Inflammatory macrophage treated with lipopolysaccharide for 4 hours (primary cell): Measurements from ENCODE around the gene TRUB1.
A peak's percentile ranks its signal among the peaks of the same experiment; 100 is the strongest.
"Not testable (repeated sequence)": the region's sequence is repeated elsewhere in the genome, so short reads cannot be mapped to it uniquely, and the experiment has no call there.

Source experiments
- DNase-seq: peaks from one replicate; pipeline ENCODE4 v3.0.0-alpha.2; 2020

Gene TRUB1

DNA sequence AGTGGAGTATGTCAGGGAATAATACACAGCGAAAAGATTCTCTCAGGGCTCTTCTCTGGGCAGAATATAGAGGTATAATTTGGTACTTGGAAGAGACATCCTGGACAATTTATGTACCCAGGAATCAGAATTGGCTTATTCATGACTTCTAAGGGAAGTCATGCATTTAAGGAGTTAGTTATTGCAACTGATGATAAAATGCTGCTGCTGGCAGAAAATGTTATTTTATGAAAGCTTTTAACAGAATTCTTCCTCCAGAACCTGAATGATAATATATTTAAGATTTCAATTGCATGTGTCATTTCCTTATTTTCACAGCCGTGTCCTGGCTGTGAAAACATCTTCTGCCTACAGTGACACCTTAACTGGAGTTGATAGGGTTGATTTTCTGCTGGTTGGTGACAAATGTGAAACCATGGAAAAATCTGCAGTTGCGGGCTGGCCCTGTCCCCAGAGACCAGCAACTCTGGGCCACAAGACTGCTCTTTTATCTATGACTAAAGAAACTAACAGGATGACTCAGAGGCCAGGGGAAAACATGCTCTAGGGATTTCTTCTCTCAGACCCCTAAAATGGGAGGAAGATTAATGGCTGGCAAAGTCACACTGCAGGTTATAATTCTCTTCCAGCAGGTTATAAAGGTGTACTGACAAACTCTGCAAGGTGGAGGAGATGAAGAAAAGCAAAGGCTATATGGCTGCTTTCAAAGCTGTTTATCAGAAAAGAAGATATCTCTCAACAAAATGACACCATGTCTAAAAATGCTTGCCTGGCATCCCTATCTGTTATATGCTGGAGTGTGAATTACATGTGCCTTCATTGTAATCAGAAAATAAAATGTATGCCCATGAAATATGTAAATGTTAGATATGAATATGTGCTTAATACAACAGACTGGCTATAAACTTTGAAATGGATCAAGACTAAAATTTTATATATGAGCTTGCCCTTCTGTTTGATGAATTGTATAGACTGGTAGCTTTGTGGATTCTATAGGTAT, 12.1 kb upstream of the TRUB1 start:
- no peak for DNase-seq

DNA sequence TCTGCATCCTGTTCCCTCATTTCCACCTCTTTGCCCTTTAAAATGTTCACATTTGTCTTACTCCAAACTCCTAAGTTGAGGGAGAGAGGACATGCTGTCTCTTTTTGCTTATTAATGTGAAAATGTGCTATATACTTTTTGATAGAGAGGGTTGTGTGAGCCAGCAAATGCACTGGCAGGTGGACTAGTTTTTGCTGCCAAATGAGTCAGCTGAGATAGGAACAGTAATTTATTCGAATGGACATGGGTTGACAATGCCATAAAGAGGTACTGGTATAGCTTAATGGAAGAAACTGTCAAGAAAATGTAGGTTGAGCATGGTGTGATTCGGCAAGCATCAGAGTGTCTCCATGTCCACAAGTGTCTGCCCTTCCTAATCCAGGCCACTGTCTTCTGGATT, 9.2 kb upstream of the TRUB1 start:
- DNase-seq: no peak

DNA sequence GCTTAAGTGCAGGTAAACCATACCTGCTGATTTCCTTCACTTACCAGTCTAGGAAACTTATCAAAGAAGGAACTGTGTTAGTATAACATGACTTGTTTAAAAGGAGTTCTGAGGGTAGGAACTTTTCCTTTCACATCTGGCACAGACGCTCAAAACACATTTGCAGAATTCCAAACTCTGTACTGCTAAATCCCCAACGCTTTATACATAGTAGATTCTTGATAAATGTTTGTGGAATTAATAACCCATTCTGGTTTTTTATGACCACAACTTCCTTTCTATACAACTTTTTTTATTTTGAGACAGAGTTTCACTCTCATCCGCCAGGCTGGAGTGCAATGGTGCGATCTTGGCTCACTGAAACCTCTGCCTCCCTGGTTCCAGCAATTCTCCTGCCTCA, 7.7 kb upstream of the TRUB1 start:
- no peak for DNase-seq

DNA sequence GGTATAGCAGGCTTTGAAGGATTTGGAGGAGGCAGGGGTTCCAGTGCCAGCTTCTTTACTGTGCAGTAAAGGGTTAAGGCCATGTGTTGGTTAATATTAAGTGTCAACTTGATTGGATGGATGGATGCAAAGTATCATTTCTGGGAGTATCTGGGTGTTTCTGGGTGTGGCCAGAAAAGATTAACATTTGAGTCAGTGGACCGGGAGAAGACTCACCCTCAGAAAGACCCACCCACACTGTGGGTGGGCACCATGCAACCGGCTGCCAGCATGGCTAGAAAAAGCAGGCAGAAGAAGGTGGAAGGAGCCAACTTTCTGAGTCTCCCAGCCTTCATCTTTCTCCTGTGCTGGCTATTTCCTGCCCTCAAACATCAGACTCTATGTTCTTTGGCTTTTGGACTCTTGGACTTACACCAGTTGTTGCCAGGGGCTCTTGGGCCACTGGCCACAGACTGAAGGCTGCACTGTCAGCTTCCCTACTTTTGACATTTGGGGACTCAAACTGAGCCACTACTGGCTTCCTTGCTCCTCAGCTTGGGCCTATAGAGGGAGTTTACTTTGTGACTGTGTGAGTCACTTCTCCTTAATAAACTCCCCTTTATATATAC, 6.8 kb upstream of the TRUB1 start:
- DNase-seq: no peak

DNA sequence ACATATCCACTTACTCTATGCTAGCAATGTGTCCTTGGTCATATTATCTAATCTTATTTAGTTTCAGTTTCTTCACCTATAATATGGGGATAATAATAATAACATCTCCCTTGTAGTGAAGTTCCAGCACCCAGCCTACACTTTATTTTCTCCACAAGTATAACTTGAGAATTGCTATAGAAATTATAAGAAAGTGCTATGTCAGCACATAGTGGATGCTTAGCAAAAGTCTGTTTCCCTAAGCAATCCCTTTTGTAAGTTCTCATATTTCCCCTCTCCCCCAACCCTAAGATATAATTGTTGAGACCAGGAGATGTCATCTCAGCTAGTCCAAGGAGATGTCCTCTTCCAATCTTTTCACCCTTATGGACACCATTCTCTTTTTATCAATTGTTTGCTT, 5.8 kb upstream of the TRUB1 start:
- no peak for DNase-seq

DNA sequence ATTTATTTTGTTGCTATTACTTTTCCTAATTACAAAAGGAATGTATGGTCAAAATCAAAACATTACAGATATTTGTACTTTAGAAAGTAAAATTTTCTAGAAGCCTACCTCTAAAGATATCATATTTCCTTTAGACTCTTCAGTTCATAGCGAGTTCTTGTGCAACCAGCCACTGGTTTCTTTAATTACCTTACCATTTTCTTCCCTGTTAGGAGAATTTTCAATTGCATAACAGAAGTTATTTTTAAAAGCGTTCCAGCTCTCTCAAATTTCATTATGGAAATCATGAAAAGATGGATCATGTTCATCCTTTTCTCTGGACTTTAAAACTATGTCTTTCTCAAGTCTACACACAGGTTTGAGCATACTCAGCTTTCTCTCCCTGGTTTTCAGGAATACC, 5.0 kb upstream of the TRUB1 start:
- no peak for DNase-seq

DNA sequence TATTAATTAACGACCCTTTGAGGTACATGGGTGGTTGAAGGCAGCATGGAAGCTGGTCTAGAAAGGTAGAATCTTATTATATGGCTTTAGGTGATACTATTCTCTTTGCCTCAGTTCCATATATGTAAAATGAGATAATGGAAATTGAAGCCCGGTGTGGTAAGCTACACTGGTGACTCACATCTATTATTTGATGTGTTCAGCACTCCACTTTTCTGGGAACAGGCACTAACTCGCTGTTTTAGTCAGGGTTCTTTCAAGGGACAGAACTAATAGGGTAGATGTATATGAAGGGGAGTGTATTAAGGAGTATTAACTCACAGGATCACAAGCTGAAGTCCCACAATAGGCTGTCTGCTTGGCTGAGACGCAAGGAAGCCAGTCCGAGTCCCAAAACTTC, 4.4 kb upstream of the TRUB1 start:
- no peak for DNase-seq

DNA sequence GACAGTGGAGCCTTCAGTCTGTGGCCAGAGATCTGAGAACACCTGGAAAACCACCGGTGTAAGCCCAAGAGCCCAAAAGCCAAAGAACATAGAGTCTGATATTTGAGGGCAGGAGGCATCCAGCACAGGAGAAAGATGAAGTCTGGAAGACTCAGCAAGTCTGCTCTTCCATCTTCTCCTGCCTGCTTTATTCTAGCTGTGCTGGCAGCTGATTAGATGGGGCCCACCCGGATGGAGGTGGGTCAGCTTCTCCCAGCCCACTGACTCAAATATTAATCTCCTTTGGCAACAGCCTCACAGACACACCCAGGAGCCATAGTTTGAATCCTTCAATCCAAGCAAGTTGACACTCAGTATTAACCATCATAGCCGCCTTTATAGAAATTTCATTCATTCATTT, 4.0 kb upstream of the TRUB1 start:
- DNase-seq: not testable (repeated sequence)

DNA sequence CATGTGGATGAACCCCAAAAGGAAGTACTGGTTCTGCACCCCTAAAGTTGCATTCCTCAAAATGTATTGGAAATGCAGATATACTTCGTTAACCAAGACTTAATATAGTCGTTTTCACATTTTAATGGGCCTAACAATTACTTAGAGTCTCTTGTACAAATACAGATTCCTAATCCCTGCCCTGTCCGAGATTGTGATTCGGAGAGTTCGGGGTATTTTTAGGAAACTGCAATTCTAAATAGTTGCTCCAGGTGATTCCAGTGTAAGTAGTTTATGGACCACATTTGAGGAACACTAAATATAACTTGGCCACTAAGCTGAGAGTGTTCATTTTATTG, 830 bp downstream of the TRUB1 start:
- DNase-seq: no peak

DNA sequence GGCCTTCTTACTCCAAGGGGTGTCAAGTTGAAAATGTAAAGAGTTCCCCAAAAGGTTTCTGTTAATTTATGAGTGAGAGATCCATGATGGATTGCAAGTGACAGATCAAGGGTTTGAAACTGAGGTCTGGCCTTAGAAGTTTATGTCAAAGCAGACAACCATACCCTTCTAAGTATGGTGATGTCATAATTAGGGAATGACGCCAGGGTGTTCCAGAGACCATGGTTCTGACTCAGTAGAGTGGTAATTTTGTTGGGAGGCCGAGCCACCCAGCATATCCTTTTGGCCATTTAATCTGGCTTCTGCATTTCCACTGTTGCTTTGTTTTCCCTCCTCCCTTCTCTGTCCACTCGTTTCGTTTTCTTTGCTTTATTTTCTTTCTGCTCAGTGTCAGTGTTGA, 2.7 kb downstream of the TRUB1 start:
- no peak for DNase-seq

DNA sequence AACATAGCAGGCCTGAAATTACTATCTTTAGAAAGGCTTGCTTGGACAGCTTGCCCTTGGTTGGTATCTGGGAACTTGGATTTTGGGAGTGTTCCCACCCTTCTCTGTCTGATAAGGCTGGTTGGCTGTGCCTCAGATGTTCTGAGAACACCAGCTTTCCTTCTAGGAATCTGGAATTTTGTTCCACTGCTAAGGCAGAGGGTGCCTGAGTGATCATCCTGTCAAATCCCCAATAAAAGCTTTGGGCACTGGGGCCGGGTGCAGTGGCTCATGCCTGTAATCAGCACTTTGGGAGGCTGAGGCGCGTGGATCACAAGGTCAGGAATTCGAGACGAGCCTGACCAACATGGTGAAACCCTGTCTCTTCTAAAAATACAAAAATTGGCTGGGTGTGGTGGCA, 5.0 kb downstream of the TRUB1 start:
- no peak for DNase-seq

DNA sequence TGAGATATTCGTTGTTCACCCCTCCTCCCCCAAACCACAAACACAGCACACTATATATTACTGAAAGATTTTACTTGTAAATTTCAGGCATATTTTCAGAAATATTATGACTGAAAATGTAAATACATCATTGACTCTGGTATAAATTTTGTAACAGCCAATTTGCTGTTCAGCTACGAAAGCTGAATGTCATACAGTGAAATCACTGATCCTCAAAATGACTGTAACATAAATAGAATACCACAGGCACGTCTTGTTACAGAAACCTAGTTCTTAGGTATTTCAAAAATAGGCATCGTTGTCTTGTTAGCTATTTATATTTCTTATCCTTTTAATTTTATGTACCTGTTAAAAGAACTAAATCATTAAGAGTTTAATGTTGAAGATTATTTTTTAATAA, 15.1 kb downstream of the TRUB1 start:
- no peak for DNase-seq

DNA sequence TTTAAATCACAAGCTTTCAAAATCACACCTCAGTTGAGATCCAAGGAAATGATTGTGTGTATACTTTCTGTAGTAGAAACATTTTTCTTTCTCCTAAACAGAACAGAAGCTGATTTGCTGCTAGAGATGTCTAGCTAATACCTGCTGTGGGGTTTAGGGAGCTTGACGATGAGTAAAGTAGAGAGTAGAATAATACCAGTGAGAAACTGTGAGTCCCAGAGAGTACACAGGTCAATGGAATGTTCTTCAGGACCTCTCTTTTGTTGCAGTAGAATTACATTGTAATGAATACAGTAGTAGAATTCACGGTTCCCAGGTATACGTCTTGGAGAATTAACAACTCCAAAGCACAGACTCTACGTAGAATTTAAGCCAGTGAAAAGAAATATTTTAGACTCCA, 18.0 kb downstream of the TRUB1 start:
- no peak for DNase-seq

DNA sequence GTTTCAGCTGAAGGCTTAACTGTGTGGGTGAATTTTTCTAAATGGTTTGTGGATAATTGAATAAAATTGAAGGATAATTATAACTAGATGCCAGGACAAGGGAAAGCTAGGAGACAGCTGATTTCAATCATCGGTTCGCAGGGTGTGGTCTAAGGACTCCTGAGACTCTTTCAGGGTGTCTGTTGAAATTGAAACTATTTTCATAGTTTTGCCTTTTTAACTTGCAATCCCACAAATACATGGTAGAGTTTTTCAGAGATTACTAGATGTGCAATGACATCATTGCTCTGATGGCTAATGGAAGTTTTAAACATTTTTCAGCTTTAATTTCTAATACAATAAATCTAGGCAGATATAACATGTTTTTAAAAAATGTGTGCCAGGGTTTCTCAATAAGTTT, 18.5 kb downstream of the TRUB1 start:
- DNase-seq: no peak

DNA sequence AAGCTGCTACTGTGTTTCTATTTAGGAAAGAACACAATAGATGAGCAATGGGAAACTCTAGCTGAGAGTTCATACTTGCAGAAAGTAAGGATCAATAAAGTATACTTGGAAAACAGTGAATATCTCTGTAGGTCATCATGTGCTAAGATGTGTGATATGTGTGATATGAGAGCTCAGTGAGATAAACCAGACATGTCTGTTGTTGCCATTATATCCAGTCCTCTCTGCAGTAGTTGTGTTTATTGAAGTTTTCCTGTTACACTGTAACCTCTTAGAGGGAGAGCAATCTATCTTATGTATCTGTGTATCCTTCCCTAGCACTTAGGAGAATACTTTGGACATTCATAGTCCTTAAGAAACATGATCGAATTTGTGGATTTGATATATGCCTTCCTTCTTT, 19.1 kb downstream of the TRUB1 start:
- DNase-seq: no peak

DNA sequence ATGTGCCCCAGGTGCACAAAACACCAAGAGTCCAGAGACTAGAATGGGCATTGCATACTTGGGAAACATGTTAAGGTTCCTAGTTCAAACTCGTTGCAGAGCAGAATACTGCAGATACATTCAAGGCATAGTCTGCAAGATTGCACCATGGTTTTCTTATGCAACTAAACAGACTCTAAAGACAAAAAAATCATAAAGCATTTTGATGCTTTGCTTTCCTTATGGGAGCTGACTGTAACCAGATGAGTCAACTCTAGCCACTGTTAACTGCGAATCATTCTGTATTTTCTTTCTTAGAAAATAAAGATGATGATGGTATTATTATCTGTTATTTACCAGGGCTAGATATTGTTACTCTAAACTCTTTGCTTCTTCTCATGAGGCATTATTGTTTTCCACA, 19.7 kb downstream of the TRUB1 start:
- no peak for DNase-seq

DNA sequence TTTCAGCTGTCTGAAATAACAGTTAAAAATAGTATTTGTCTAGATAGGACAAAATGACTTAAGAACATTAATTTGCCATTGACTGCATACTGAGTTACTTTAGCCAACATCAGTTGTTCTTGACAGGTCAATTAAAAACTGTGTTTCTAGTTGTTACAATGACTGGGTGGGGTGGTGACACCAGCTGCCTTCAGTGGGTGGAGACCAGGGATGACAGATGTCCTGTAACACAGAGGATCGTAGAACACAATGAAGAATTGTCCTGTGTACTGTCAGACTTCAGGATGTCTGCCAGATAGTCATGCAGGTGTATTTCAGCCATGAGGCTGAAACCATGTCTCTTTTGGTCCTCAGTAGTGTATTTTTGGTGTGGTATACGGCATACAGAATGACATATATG, 24.4 kb downstream of the TRUB1 start:
- no peak for DNase-seq

DNA sequence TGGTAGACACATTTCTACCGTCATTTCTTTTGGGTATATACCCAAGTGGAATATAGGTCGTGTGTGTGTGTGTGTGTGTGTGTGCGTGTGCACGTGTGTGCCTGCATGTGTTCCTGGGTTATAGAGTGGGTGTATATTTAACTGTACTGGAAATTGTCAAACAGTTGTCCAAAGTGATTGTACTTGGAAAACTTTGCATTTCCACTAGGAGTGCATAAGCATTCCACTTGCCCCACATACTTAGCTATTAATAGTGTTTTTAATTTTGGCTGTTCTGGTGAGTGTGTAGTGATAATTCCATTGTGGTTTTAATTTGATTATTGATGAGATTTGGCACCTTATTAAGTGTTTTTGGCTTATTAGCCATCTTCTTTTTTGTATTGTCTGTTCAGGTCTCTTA, 25.9 kb downstream of the TRUB1 start:
- no peak for DNase-seq

DNA sequence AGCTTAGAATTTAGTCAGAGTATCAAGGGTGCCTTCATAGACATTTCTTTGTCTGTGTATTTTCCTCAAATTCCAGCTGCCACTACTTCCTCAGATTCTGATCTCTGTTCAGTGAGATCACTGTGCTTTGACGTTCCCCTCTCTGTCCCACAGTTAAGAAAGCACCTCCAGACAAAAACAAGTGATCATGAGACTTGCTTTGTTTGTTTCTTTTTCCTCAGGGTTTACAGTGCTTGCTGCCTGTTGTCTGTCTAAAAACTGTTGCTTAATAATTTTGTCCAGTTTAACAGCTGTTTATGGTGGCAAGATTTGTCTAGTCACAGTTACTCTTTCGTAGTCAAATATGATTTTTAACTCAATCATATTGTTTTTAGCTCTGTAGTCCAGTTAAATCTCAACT, 29.1 kb downstream of the TRUB1 start:
- DNase-seq: peak; percentile 93

DNA sequence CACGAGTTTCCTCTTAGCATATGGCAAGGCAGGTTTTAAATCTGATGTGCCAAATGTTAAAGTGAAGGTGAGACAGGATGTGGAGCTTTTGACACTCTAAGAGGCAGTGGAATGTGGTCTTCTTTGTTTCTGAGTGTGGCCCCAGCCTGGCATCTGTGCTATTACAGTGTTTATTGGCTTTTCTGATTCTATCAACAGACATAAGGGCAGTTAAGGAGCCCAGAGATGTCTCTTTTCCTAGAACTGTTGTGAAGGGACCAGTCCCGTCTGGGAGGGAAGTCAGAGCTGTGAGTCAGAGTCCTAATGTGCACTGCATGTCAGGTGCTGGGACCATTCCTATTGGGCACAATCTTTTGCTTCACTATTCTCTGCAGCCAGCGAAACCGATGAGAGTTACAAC, 32.5 kb downstream of the TRUB1 start:
- peak; percentile 7 for DNase-seq

DNA sequence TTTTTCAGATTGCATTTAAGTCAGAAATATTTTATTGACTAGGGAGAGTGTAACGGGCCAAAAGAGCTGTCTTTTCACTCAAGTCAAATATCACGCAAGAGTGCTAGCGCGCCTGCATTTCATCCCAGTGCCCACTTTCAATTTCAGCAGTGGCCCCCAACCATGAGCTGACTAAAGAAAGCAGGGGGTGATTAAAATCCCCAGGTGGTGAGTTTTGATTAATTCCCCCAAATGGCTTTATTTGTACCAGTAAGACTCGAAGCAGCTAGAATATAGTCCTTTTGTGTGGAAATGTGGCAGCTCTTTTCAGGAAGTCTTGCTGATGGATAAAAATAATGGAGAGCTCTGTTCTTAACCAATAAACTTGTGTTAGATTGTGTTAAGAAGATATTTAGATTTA, 35.3 kb downstream of the TRUB1 start:
- DNase-seq: no peak

DNA sequence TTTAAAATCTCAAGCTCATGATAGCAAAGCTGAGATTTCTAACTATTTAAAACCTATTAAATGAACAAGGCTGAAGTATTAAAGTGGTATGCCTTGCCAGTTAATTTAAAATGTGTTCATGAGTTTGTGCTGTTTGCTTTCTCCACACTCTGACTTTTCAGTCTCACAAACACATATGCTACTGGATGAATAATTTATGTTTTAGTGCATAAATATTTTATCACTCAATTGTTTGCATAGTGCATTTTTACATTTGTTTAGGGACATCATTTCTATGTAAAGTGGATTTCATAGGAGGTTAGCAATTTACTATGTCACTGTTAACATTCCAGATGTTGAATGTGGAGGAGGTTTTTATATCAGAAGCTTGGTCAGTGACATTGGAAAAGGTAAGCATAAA, 36.0 kb downstream of the TRUB1 start:
- DNase-seq: no peak

DNA sequence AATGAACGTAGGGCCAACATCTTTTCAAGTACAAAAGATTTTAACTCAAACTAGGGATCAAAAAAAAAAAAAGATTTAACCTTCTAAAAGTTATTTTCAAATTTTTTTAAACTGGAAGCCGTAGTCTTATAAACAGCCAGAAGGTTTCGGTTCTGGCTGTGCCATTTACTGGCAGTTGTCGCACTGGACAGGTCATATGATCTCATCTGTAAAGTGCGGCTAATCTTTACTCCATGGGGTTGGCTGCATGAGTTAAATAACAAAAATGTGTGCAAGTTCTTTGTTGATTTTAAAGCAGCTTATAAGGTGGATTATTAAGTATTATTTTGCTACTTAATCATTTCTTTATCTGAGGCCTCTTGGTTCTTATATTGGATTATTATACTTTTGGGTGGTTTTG, 36.6 kb downstream of the TRUB1 start:
- no peak for DNase-seq

DNA sequence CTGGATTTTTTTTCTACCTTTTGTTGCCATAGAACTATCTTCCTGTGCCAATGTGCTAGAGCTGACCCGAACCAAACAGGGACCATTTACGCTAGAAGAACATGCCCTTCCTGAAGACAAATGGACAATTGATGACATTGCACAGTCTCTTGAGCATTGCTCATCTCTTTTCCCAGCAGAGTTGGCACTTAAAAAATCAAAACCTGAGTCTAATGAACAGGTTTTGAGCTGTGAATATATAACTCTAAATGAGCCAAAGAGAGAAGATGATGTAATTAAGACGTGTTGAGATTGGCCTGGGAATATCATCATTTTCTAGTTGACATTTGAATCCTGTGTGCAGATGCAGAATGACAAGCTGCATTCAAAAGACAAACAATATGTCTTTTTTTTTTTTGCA, 37.1 kb downstream of the TRUB1 start:
- no peak for DNase-seq

DNA sequence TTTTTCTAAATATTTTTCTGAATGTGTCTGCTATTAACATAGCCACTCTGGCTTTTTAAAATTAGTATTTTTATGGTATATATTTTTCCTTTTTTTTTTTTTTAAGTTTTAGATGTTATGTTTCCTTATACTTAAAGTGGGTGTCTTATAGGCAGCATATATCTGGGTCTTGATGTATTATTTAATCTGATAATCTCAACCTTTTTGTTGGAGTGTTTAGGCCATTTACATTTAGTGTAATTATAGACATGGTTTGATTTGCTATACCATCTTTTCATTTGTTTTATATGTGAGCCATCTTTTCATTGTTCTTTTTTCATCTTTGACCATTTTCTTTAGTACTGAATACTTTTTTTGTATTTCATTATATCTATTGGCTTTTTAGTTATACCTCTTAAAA, 45.0 kb downstream of the TRUB1 start:
- no peak for DNase-seq
